HG03060 (cell line): ENCODE measurements around the gene LPO.

Source experiments
- ATAC-seq: cut with Tn5 transposase; IDR thresholded peaks from one replicate; pipeline ENCODE4 v1.9.1; 2021; ENCODE audit warnings: low read depth, moderate number of reproducible peaks; ENCODE audit not compliant: unreplicated experiment

Gene LPO

DNA sequence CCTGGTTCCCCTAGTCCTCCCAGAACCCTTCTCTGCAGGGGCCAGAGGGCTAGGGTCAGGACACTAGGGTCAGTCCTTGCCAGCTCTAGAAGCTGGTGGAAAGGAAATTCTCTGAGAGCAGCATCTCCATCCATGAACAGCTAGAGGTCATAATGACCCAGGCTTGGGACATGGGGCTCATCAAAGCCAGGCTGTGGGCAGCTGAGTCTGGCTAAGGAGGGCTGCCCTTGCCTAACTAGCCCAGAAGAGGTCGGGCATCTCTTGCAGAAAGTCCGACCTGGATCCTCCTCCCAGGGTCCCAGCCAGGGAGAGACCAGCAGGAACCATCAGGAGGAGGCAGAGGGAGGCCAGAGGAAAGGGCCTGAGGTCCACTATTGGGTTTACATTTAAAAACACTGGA, 38.0 kb downstream of the LPO start:
- no peak for ATAC-seq

DNA sequence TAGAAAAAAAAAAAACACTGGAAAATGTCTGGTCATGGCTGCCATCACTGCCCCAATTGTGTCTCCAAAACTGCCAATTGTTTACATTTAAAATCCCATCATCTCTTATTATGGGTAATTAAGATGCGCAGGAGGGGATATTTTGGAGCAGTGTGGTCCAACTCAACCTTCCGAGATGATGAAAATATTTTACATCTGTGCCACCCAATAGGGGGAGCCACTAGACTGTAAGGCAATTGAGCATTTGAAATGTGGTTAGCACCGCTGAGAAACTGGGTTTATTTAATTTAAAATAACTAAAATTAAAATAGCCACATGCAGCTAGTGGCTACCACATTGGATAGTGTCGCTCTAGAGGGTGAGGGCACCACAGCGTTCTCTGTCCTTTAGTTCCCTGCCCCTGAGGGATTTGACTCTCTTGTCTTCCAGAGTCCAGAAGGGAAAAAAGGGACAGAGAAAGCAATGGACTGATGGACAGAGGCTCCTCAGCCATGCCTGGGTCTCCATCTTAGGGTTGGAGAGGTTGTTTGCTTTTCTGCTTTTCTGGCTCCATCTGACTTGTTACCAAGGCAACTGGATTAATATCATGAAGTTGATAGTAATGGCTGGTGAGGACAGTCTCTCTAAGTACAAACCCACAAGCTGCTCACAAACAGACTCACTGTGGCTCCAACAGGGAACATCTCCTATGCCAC, 38.9 kb downstream of the LPO start:
- no peak for ATAC-seq

DNA sequence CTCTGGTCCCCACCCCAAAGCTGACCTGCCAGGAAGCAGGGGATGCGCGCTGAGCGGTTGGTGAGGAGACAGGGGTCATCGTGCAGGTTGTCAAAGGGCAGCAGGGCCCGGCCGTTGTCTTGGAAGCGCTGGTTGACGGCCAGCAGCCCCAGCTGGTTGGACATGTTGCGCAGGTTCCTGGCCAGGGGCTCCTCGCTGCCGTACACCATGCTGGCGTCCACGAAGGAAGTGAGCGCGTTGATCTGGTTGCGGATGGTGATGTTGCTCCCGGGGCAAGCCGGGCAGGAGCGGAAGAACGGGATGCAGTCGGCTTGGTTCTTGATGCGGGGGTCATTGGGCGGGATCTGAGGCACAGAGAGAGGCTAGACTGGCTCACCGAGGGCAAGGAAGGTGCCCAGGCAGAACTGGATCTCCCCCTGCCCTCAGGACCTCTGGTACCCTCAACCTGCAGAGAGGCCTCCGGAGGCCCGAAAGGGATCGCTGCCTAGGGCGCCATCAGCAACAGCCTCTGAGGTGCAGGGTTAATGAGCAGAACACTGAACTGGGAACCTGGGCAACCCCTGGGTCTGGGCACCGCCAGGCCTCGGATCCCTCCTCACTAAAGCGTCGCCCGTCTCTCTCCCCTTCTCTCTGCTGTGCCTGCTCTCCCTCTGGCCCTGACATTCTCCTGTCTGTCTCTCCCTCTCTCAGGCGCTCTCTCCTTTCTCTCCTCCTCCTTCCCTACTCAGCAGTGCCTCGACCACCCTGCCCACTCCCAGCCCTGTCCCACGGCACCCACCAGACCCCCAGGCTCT, 39.6 kb downstream of the LPO start:
- ATAC-seq: no peak

DNA sequence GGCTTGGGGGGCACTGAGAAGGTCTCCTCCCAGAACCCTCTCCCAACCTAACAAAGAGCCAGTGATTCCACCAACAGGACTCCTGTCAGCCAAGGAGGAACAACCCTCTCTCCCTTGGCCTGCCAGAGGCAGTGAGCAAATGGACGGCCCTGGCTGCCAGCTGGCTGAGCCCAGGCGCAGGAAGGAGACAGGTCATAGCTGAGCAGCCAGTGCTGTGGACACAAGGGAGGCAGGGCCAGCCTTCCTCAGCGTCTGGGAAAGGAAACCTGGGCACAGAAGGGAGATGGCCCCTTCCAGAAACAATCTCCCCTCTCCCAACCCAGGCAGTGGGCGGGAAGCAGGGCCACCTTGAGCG, 40.3 kb downstream of the LPO start:
- ATAC-seq: no peak

- no peak for ATAC-seq
These were observed 40.8 kb downstream of the LPO start for GRCh38 chr17:58279016-58279711.

DNA sequence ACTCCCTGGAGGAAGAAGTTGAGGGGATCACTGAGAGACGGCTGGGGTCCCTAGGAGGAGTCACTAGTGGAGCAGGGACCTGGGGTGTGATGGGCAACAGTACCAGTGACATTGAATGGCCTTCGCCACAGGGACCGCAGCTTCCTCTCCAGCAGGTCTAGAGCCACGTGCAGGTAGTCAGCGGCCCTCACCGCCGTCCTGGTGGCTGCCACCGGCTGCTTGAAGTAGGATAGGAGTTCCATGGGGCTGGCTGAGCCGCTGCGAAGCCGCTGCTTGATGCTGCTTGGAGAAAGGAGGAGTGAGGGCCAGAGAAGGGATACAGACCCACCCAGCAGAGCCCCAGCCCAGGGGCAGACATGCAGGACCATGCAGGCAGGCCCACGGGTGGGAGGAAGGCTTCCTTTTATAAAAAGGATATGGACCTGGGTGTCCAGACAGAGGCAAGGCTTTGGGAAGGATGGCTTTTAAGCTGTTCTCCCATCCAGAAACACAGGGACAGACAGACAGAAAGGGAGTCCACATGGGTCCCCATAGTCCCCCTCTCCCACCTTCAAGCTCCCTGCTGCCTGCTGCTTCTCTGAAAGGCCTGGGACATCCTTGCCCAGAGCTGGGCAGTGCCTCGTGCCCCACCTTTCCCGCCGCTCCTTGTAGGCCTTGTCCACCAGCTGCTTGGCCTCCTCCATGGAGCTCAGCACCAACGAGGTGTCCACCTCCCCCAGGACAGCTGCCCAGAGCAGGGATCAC, 41.5 kb downstream of the LPO start:
- ATAC-seq: no peak

GRCh38 chr17:58280480-58281217, 42.3 kb downstream of the LPO start, which contains the start of gene MPO:
TSS of gene MPO (minus strand) at chr17:58280935. CDS start at chr17:58280758, 177 bp downstream.
- no peak for ATAC-seq

GRCh38 chr17:58281511-58282011, 43.2 kb downstream of the LPO start:
- no peak for ATAC-seq

- ATAC-seq: no peak
These were observed 44.1 kb downstream of the LPO start for GRCh38 chr17:58282442-58282841.

DNA sequence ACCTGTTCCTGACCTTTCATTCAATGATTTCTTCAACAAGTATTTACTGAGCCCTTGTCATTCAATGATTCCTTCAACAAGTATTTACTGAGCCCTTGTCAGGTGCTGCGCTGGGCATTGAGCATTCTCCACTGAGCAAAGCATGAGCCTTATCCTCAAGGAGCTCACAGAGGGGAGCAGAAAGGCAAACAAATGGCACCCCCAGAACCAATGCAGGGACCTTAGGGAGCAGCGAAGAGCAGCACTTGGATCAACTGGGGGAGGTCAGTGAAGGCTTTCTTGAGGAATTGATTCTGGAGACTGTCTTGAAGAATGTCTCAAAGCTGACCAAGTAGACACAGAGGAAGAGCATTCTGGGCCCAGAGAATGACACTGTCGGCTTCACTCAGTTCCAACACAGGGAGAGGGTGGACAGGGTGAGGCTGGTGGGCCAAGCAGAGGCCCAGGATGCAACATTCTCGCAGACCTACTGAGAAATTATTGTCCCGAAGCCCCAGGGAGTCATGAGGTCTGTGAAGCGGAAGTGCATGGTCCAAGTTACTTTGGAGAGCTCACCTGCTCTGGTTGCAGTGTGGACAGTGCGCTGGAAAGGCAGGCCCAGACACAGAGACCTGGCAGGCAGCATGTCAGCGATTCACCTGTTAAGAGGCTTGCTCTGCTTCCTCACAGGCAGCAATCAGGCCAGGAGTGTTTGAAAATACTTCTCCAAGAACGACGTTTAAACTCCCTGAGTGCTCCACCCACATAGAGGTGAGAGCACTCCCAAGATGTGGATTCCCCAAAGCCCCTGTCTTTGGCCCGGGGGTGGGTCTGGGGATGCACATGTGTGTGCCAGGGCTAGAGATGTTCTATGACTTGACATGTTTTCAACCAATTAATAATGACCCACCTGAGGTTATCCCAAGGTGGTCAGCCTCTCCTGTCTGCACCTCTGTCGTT, 45.6 kb downstream of the LPO start:
- no peak for ATAC-seq

GRCh38 chr17:58284613-58285421, 46.4 kb downstream of the LPO start:
- ATAC-seq: no peak

DNA sequence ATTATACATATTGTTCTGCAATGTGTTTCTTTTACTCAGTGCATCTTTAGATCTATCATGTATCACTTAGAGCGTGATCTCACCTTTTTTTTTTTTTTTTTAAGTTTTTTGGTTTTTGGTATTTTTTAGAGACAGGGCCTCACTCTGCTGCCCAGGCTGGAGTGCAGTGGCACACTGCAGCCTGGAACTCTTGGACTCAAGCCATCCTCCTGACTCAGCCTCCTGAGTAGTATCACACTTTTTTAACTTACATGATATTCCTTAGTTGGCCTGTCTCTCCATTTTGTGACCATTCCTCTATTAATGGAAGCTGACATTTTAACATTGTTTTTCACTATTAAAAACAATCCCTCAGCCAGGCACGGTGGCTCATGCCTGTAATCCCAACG, 47.0 kb downstream of the LPO start:
- no peak for ATAC-seq

DNA sequence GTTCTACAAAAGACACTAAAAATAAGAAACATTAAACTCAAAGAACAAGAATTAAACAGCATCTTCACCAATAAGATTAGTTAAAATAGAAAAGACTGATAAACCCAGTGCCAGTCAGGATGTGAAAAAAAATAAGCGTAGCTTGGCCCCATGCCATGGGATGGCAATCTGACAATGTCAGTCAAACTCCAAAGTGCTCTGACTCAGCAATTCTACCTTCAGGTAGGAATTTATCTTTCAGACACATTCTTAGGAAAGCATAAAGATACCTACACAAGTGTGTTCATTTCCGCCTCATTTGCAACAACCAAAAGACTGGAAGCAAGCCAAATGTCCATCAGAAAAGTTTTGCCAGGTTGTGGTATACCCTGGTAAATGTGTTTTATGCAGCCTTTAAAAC, 51.5 kb downstream of the LPO start:
- ATAC-seq: no peak

DNA sequence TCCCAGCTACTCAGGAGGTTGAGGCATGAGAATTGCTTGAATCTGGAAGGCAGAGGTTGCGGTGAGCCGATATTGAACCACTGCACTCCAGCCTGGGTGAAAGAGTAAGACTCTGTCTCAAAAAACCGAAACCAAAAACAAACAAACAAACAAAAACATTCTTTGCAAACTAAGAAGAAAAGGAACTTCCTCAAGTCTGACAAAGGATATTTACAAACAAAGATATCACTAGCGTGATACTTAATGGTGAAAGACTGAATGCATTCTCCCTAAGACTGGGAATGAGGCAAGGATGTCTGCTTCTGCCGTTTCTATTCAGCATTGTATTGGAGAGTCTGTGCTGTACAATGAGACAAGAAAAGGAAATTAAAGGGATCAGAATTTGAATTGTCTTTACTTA, 52.9 kb downstream of the LPO start:
- ATAC-seq: no peak

DNA sequence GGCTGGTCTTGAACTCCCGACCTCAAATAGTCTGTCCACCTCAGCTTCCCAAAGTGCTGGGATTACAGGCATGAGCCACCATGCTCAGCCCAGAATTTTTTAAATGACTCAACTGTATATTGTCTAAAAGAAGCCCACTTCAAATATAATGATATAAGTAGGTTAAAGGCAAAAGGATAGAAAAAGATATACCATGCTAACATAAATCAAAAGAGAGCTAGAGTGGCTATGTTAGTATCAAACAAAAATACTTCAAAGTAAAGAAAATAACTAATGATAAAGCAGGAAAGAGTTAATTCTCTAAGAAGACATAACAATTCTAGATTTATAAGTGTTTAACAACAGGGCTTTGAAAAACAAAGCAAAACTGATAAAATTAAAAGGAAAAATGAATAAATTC, 55.6 kb downstream of the LPO start:
- no peak for ATAC-seq

GRCh38 chr17:58300336-58300735, 62.0 kb downstream of the LPO start:
- ATAC-seq: no peak

DNA sequence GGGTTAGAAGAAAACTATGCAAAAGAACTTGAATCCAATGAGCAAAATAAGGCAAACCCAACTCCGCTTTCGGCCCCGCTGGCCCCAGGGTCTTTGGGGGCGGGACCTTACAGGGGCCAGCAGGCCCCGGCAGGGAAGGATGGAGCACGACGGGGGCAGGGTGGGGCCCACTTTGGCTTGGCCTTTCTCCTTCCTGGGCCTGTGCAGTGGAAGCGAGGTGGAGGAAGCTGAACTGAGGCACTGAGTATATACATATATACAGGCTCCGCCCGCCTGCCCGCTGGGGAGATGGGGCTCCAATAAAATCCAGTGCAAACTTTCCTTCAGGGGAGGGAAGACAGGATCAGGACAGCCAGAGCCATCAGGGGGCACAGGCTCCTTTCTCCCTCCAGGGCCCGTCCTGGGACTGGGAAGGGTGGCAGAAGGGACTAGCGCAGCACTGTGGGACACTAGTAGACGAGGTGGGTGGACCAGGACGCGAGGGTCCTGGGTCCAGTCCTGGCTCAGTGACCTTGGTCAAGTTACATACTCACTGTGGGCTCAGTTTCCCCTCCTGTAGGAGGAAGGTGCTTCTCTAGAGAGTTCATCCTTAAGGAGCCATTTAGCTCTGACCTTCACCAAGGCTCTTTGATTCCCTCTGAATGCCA, 63.2 kb downstream of the LPO start:
- ATAC-seq: no peak
